GM04503 (cell line): Measurements from ENCODE around the gene PRDM16.
A peak's percentile ranks its signal among the peaks of the same experiment; 100 is the strongest.

Experiments used
- DNase-seq: peaks from one replicate; pipeline ENCODE4 v3.0.0-alpha.2; 2012; ENCODE audit warnings: low read depth

PRDM16 gene

GRCh38 chr1:3339856-3340255, 270.9 kb downstream of the PRDM16 start:
- DNase-seq: no peak

- no peak for DNase-seq
These were observed 271.7 kb downstream of the PRDM16 start for GRCh38 chr1:3340548-3341235.

- DNase-seq: no peak
These were observed 272.4 kb downstream of the PRDM16 start for GRCh38 chr1:3341236-3341994.

GRCh38 chr1:3342960-3343359, 274.0 kb downstream of the PRDM16 start:
- DNase-seq: no peak

GRCh38 chr1:3344395-3344794, 275.4 kb downstream of the PRDM16 start:
- DNase-seq: no peak

- no peak for DNase-seq
These were observed 276.8 kb downstream of the PRDM16 start for GRCh38 chr1:3345792-3346191.

- DNase-seq: no peak
These were observed 277.5 kb downstream of the PRDM16 start for GRCh38 chr1:3346478-3346877.

- DNase-seq: no peak
These were observed 278.4 kb downstream of the PRDM16 start for GRCh38 chr1:3347257-3348020.

- DNase-seq: no peak
These were observed 279.3 kb downstream of the PRDM16 start for GRCh38 chr1:3348196-3348865.

GRCh38 chr1:3349161-3349967, 280.4 kb downstream of the PRDM16 start:
- no peak for DNase-seq

- no peak for DNase-seq
These were observed 280.9 kb downstream of the PRDM16 start for GRCh38 chr1:3349968-3350299.

GRCh38 chr1:3350506-3351261, 281.7 kb downstream of the PRDM16 start:
- no peak for DNase-seq

- DNase-seq: no peak
These were observed 282.7 kb downstream of the PRDM16 start for GRCh38 chr1:3351449-3352298.

- peak; percentile 13 for DNase-seq
These were observed 283.4 kb downstream of the PRDM16 start for GRCh38 chr1:3352299-3352951.

- no peak for DNase-seq
These were observed 283.9 kb downstream of the PRDM16 start for GRCh38 chr1:3352952-3353331.

- DNase-seq: no peak
These were observed 284.9 kb downstream of the PRDM16 start for GRCh38 chr1:3353876-3354275.

GRCh38 chr1:3355089-3355488, 286.1 kb downstream of the PRDM16 start:
- DNase-seq: no peak

GRCh38 chr1:3355894-3356826, 287.2 kb downstream of the PRDM16 start:
- no peak for DNase-seq
